IMR-90 (cell line): ENCODE data around the gene HBD. TPM values are rescaled to one million over a fixed set of nuclear protein-coding genes. Genes with fewer than 3 reads are reported as not detected.

Experiments used
- ATAC-seq: fragments of 200-7000 bp; cut with Tn5 transposase; 2 replicates; pipeline ENCODE4 v1.9.1; 2020; ENCODE audit warnings: low read depth, mild to moderate bottlenecking, moderate library complexity
- BruUV-seq: library from RNA; stranded (reverse); fragments of 400-500 nt; replicated peaks from 2 replicates; lab custom pipeline; 2021; lab: Mats Ljungman, UMichigan
- CTCF ChIA-PET: fragments of 300-600 bp; formaldehyde crosslinking; extraction: SDS; loops from one replicate; lab custom pipeline; 2021; ENCODE audit warnings: antibody characterized with exemption; lab: Yijun Ruan, JAX
- POLR2A ChIA-PET: fragments of 300-600 bp; sonication (Branson Sonifier 250); formaldehyde crosslinking; loops from one replicate; lab custom pipeline; 2022; ENCODE audit warnings: antibody characterized with exemption; ENCODE audit not compliant: unreplicated experiment; lab: Charles Lee
- DNase-seq: peaks from one replicate; pipeline ENCODE4 v3.0.0; 2013
- H2AFZ ChIP-seq: replicated peaks from 2 replicates; pipeline ENCODE3; 2013; ENCODE audit warnings: low read length, mild to moderate bottlenecking; ENCODE audit not compliant: poor library complexity
- H2AK5ac ChIP-seq: 2 replicates; pipeline ENCODE4 v1.6.1; 2013; ENCODE audit warnings: low read depth, low read length, inconsistent platforms
- H2AK9ac ChIP-seq: replicated peaks from 2 replicates; pipeline ENCODE3; 2013; ENCODE audit warnings: mild to moderate bottlenecking, low read depth, low read length, moderate library complexity; ENCODE audit not compliant: poor library complexity
- H2BK120ac ChIP-seq: 2 replicates; pipeline ENCODE4 v1.6.1; 2013; ENCODE audit warnings: low read depth, low read length, inconsistent platforms
- H2BK15ac ChIP-seq: 3 replicates; pipeline ENCODE4 v1.6.1; 2013; ENCODE audit warnings: low read depth, low read length, inconsistent platforms
- H2BK20ac ChIP-seq: 2 replicates; pipeline ENCODE4 v1.6.1; 2013; ENCODE audit warnings: low read depth, mild to moderate bottlenecking, inconsistent platforms, low read length, moderate library complexity
- H2BK5ac ChIP-seq: 2 replicates; pipeline ENCODE4 v1.6.1; 2013; ENCODE audit warnings: mild to moderate bottlenecking, low read depth, low read length, inconsistent platforms; ENCODE audit not compliant: poor library complexity, severe bottlenecking
- H3K14ac ChIP-seq: replicated peaks from 2 replicates; pipeline ENCODE4 v1.6.1; 2013; ENCODE audit warnings: low read depth, low read length, inconsistent platforms
- H3K18ac ChIP-seq: 2 replicates; pipeline ENCODE4 v1.6.1; 2013; ENCODE audit warnings: low read depth, low read length, control low read depth
- H3K23ac ChIP-seq: 2 replicates; pipeline ENCODE4 v1.6.1; 2013; ENCODE audit warnings: low read depth, low read length, inconsistent platforms
- H3K27ac ChIP-seq: 2 replicates; pipeline ENCODE4 v1.5.1; 2013; ENCODE audit warnings: mild to moderate bottlenecking, control low read depth, low read length; ENCODE audit not compliant: insufficient read depth
- H3K27me3 ChIP-seq: 2 replicates; pipeline ENCODE4 v1.6.1; 2013; ENCODE audit warnings: low read length; ENCODE audit not compliant: control insufficient read depth, insufficient read depth
- H3K36me3 ChIP-seq: 2 replicates; pipeline ENCODE4 v1.6.1; 2013; ENCODE audit warnings: low read length, mixed read lengths; ENCODE audit not compliant: control insufficient read depth, insufficient read depth
- H3K4ac ChIP-seq: 2 replicates; pipeline ENCODE4 v1.6.1; 2013; ENCODE audit warnings: low read depth, low read length, inconsistent platforms
- H3K4me1 ChIP-seq: 2 replicates; pipeline ENCODE4 v1.6.1; 2013; ENCODE audit warnings: low read length, mixed read lengths; ENCODE audit not compliant: control insufficient read depth, insufficient read depth
- H3K4me2 ChIP-seq: 2 replicates; pipeline ENCODE4 v1.6.1; 2013; ENCODE audit warnings: low read depth, mild to moderate bottlenecking, control low read depth, low read length, moderate library complexity
- H3K4me3 ChIP-seq: 2 replicates; pipeline ENCODE4 v1.5.1; 2013; ENCODE audit warnings: low read depth, mild to moderate bottlenecking, control low read depth, low read length, moderate library complexity; ENCODE audit not compliant: insufficient read depth
- H3K56ac ChIP-seq: 2 replicates; pipeline ENCODE4 v1.6.1; 2013; ENCODE audit warnings: low read length, inconsistent platforms; ENCODE audit not compliant: insufficient read depth; ENCODE audit errors: extremely low read depth
- H3K79me1 ChIP-seq, 2 experiments: 2 replicates each; pipeline ENCODE4 v1.6.1; 2013; ENCODE audit warnings: low read length in 2 of 2, inconsistent platforms in 1 of 2, low read depth in 1 of 2
- H3K9ac ChIP-seq: 2 replicates; pipeline ENCODE4 v1.6.1; 2013; ENCODE audit warnings: low read depth, low read length, control low read depth
- H3K9me1 ChIP-seq: 2 replicates; pipeline ENCODE4 v1.6.1; 2013; ENCODE audit warnings: low read length, inconsistent platforms; ENCODE audit not compliant: insufficient read depth
- H3K9me3 ChIP-seq: 2 replicates; pipeline ENCODE4 v1.6.1; 2013; ENCODE audit warnings: low read length; ENCODE audit not compliant: control insufficient read depth, insufficient read depth
- H4K20me1 ChIP-seq: 2 replicates; pipeline ENCODE4 v1.6.1; 2013; ENCODE audit warnings: low read length, inconsistent platforms; ENCODE audit not compliant: insufficient read depth
- H4K5ac ChIP-seq: 2 replicates; pipeline ENCODE4 v1.6.1; 2013; ENCODE audit warnings: mild to moderate bottlenecking, low read depth, low read length, control low read depth
- H4K8ac ChIP-seq, 2 experiments: 2 replicates each; pipeline ENCODE4 v1.6.1; 2013; ENCODE audit warnings: low read depth in 2 of 2, low read length in 2 of 2, control low read depth in 1 of 2, inconsistent platforms in 1 of 2
- H4K91ac ChIP-seq: 2 replicates; pipeline ENCODE4 v1.6.1; 2013; ENCODE audit warnings: low read depth, low read length, inconsistent platforms; ENCODE audit not compliant: insufficient read depth
- FOS ChIP-seq: fragments of 150-350 bp; IDR thresholded peaks from 2 replicates; pipeline ENCODE4 v1.6.1; 2016; ENCODE audit warnings: low read depth, low read length
- WGBS, 2 experiments: methylation state at CpG; one replicate each; pipeline versions ENCODE4 v1.1.5 to v1.1.7; 2013; ENCODE audit warnings: missing lambda C conversion rate in 2 of 2; ENCODE audit not compliant: insufficient read length in 1 of 2; ENCODE audit errors: extremely low coverage in 2 of 2; 5-methylcytosine and 5-hydroxymethylcytosine counted together
- dilution Hi-C: fragments of 300-500 bp; cut with HindIII; formaldehyde crosslinking; loops from one replicate; pipeline ENCODE4 v1.14.3; 2018; ENCODE audit warnings: low sequenced_read_pairs; ENCODE audit not compliant: unreplicated experiment
- in situ Hi-C: fragments of 300-500 bp; cut with MboI; formaldehyde crosslinking; loops from 3 replicates; pipeline ENCODE4 v1.14.3; 2019; ENCODE audit warnings: low sequenced_read_pairs, inconsistent platforms, mixed read lengths
- intact Hi-C: fragments of 100-400 bp; cut with micrococcal nuclease; formaldehyde crosslinking; loops from 2 replicates; pipeline ENCODE4 v1.10.0; 2022
- polyA plus RNA-seq, 3 experiments: library from polyadenylated mRNA; depleted of rRNA; stranded (reverse); fragments of >200 nt; gene quantifications; 2 replicates each; pipeline ENCODE4 v1.2.3, GENCODE V29; 2012; ENCODE audit warnings: low replicate concordance in 1 of 3
- total RNA-seq: library from RNA; depleted of rRNA; stranded (reverse); fragments of >200 nt; gene quantifications from 2 replicates; pipeline ENCODE4 v1.2.3, GENCODE V29; 2012

Gene HBD
- total and polyA plus RNA-seq, 2 of the 4 experiments (the other 2 are of a cell fraction): 6.3 to 12.0 TPM

DNA sequence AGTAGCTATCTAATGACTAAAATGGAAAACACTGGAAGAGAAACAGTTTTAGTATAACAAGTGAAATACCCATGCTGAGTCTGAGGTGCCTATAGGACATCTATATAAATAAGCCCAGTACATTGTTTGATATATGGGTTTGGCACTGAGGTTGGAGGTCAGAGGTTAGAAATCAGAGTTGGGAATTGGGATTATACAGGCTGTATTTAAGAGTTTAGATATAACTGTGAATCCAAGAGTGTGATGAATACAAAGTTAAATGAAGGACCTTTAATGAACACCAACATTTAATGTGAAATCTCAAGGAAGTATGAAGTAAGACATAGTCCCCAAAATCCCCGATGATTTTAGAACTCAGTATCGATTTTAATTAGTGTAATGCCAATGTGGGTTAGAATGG is 3.1 kb upstream of the HBD start:
- Histone ChIP-seq H2BK20ac (no peak overlapping the region), H3K4me1 (peaks cover 3% of the 10 kb centered on the region), H3K36me3 (no peaks in the 10 kb centered on the region), H2AFZ (no peak overlapping the region), H4K91ac (no peak overlapping the region), H4K20me1 (no peaks in the 10 kb centered on the region), H3K23ac (no peak overlapping the region), H2BK120ac (no peak overlapping the region), H3K56ac (no peak overlapping the region), H3K79me1 (no peaks in the 10 kb centered on the region), H3K4me2 (no peak overlapping the region), H4K8ac (no peak overlapping the region), H3K14ac (no peak overlapping the region), H3K9me1 (peaks cover 6% of the 10 kb centered on the region; the same call in 1 of the 2 replicates), H3K4ac (no peak overlapping the region), H3K27me3 (no peaks in the 10 kb centered on the region), H2BK5ac (no peak overlapping the region), H3K18ac (no peak overlapping the region), H2AK5ac (no peak overlapping the region), H3K4me3 (no peak overlapping the region), H2AK9ac (no peak overlapping the region), H2BK15ac (no peak overlapping the region), H4K5ac (no peak overlapping the region), H3K9ac (no peak overlapping the region), H3K9me3 (no peaks in the 10 kb centered on the region), H3K27ac (no peak overlapping the region)
- POLR2A ChIA-PET: no interaction called here
- WGBS, 2 experiments: no CpG with 5 or more reads among the region's 2 CpGs
- no TSS peak for BruUV-seq
- DNase-seq: no peak
- dilution Hi-C loops: no loop called here
- TF ChIP-seq FOS: no peak
- CTCF ChIA-PET: no interaction called here
- no peak for ATAC-seq
- in situ Hi-C loops: no loop called here
- intact Hi-C loops: no loop called here
